ENCODE results near the gene EEPD1. TPM values are rescaled to one million over a fixed set of nuclear protein-coding genes. Genes with fewer than 3 reads are reported as not detected.

Gene EEPD1
- total RNA-seq, 1 experiment from 2014 or later: 5.0 TPM

- Histone ChIP-seq H3K18ac (ENCODE audit: insufficient read length, low read depth, low read length) (no peak overlapping the region), H4K91ac (ENCODE audit: insufficient read length, low read depth, low read length) (no peak overlapping the region), H3K9ac (ENCODE audit: extremely low read depth, insufficient read length, low read length) (no peak overlapping the region), H3T11ph (ENCODE audit: low read length) (no peak overlapping the region), H3K14ac (ENCODE audit: insufficient read depth, low read length) (no peak overlapping the region), H3K79me2 (ENCODE audit: insufficient read depth, low read length) (no peaks in the 10 kb centered on the region), H4K8ac (replicated peaks; ENCODE audit: insufficient read length, low read depth, low read length) (no peak overlapping the region), H3K4me1 (ENCODE audit: insufficient read depth, low read length) (no peaks in the 10 kb centered on the region), H3K23ac (ENCODE audit: insufficient read length, low read depth, low read length) (no peak overlapping the region), H2BK120ac (ENCODE audit: low read depth, low read length, poor library complexity, severe bottlenecking) (no peak overlapping the region), H3K27me3 (ENCODE audit: insufficient read depth, low read length) (no peaks in the 10 kb centered on the region), H3K4ac (ENCODE audit: low read depth, low read length) (no peak overlapping the region), H2BK15ac (ENCODE audit: low read depth, low read length) (no peak overlapping the region), H2BK12ac (ENCODE audit: insufficient read length, low read depth, low read length) (no peak overlapping the region), H3K4me2 (ENCODE audit: insufficient read depth, insufficient read length, low read length) (no peak overlapping the region), H2BK5ac (ENCODE audit: insufficient read length, low read length) (no peak overlapping the region), H2AK5ac (ENCODE audit: insufficient read length, low read length) (no peak overlapping the region), H3K9me3 (ENCODE audit: control insufficient read depth, low read depth, low read length) (no peaks in the 10 kb centered on the region), H2AFZ (ENCODE audit: low read length) (no peak overlapping the region), H2BK20ac (ENCODE audit: low read depth, low read length, poor library complexity, severe bottlenecking) (no peak overlapping the region), H3K23me2 (ENCODE audit: insufficient read length, low read depth, low read length, poor library complexity, severe bottlenecking) (no peaks in the 10 kb centered on the region), H3K27ac (ENCODE audit: insufficient read length, low read depth, low read length) (no peak overlapping the region), H4K5ac (ENCODE audit: insufficient read length, low read depth, low read length) (no peak overlapping the region), H3K79me1 (ENCODE audit: insufficient read depth, low read depth, low read length, poor library complexity, severe bottlenecking) (no peaks in the 10 kb centered on the region), H4K20me1 (ENCODE audit: control insufficient read depth, insufficient read depth, insufficient read length) (no peaks in the 10 kb centered on the region), H3K56ac (ENCODE audit: insufficient read length, low read depth, low read length) (no peak overlapping the region)
- Mint-ChIP-seq H3K9me3 (no peaks in the 10 kb centered on the region), H3K4me1 (peaks cover 2 to 10% of the 10 kb centered on the region in 2 experiments; a peak in 3 of 4 replicates), H3K36me3 (ENCODE audit: insufficient read depth in 1 of 3, low read depth in 3 of 3) (no peaks in the 10 kb centered on the region), H3K27ac (no peak overlapping the region), H3K27me3 (ENCODE audit: low read depth) (no peaks in the 10 kb centered on the region), H3K4me3 (no peak overlapping the region)
- no peak for DNase-seq
- no peak for TF ChIP-seq CTCF (conservative IDR thresholded peaks at IDR 0.05)
- whole genome bisulfite sequencing (ENCODE audit: extremely low coverage, insufficient read length, low lambda C conversion rate): no CpG with 5 or more reads among the region's 7 CpGs
Measured at GRCh38 chr7:36185756-36186155, 32.7 kb downstream of the EEPD1 start.

Measured in H9 (cell line).